BE2C (cell line): Measurements from ENCODE around the gene ADCY9.
A peak's percentile ranks its signal among the peaks of the same experiment; 100 is the strongest.

Experiments used
- DNase-seq: peaks from one replicate; pipeline ENCODE4 v3.0.0-alpha.2; 2020
- H3K27me3 ChIP-seq: fragments of 250-450 bp; sonication (Bioruptor Pico); 2 replicates; pipeline ENCODE4 v1.5.1; 2020; ENCODE audit warnings: mild to moderate bottlenecking
- H3K36me3 ChIP-seq: fragments of 250-450 bp; sonication (Bioruptor Pico); 2 replicates; pipeline ENCODE4 v1.5.1; 2020; ENCODE audit warnings: mild to moderate bottlenecking
- H3K4me1 ChIP-seq: fragments of 250-450 bp; sonication (Bioruptor Pico); 2 replicates; pipeline ENCODE4 v1.5.1; 2020
- H3K4me3 ChIP-seq: 2 replicates; pipeline ENCODE4 v1.5.1; 2011; ENCODE audit warnings: low read depth, low read length
- H3K9me3 ChIP-seq: fragments of 250-450 bp; sonication (Bioruptor Pico); 2 replicates; pipeline ENCODE4 v1.5.1; 2020
- TF ChIP-seq, protein P1 (sequence below): IDR thresholded peaks from 2 replicates; pipeline ENCODE4 v1.5.1; 2012; ENCODE audit warnings: mild to moderate bottlenecking, low read depth, low read length

Gene ADCY9

DNA sequence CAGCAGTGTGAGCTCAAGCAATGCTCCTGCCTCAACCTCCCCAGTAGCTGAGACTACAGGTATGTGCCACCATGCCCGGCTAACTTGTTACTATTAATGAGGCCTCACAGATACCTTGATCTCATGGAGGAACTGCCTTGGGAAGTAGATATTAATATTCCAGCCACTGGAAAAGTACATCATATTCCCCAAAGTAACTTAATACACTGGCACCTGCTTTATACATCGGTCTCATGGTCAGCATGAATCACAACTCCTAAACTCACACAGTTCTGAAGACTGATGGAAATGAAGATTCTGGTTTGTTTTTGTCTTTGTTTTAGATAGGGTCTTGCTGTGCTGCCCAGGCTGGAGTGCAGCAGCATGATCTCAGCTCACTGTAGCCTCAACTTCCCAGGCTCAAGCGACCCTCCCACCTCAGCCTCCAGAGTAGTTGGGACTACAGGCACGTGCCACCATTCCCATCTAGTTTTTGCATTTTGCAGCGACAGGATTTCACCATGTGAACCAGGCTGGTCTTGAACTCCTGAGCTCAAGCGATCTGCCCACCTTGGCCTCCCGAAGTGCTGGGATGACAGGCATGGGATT is 28.2 kb downstream of the ADCY9 start:
- H3K9me3 ChIP-seq, result no peaks in the 10 kb centered on the region
- peaks cover 4% of the 10 kb centered on the region for H3K4me1 ChIP-seq
- no peak for DNase-seq
- TF ChIP-seq, protein P1, sequence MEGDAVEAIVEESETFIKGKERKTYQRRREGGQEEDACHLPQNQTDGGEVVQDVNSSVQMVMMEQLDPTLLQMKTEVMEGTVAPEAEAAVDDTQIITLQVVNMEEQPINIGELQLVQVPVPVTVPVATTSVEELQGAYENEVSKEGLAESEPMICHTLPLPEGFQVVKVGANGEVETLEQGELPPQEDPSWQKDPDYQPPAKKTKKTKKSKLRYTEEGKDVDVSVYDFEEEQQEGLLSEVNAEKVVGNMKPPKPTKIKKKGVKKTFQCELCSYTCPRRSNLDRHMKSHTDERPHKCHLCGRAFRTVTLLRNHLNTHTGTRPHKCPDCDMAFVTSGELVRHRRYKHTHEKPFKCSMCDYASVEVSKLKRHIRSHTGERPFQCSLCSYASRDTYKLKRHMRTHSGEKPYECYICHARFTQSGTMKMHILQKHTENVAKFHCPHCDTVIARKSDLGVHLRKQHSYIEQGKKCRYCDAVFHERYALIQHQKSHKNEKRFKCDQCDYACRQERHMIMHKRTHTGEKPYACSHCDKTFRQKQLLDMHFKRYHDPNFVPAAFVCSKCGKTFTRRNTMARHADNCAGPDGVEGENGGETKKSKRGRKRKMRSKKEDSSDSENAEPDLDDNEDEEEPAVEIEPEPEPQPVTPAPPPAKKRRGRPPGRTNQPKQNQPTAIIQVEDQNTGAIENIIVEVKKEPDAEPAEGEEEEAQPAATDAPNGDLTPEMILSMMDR, result no peak
- H3K27me3 ChIP-seq, result no peaks in the 10 kb centered on the region
- H3K36me3 ChIP-seq, result peaks cover 4% of the 10 kb centered on the region; the same call in 1 of the 2 replicates
- no peak overlapping the region for H3K4me3 ChIP-seq

DNA sequence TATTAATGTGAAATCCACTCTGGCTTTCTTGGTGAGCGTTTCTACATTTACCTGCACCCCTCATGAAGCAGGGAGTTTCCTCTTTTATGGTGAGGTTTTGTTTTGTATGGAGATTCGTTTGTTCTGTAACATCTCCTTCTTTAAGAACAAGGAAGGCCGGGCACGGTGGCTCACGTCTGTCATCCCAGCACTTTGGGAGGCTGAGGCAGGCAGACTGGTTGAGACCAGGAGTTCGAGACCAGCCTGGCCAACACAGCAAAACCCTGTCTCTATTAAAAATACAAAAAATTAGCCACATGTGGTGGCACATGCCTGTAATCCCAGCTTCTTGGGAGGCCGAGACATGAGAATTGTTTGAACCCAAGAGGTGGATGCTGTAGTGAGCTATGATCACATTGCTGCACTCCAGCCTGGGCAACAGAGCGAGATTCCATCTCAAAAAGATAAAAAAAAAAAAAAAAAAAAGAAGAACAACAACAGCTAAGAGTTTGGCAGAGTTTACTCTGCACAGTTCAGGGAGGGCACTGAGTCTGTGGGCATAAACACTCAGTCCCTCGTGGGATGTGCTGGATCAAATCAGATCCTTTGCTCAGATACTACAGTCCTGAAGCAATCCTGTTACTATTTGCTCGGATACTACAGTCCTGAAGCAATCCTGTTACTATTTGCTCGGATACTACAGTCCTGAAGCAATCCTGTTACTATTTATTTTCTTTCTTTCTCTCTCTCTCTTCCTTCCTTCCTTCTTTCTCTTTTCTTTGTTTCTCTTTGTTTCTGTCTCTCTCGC is 28.9 kb downstream of the ADCY9 start:
- no peak for DNase-seq
- Histone ChIP-seq H3K36me3 (peaks cover 4% of the 10 kb centered on the region; the same call in 1 of the 2 replicates), H3K27me3 (no peaks in the 10 kb centered on the region), H3K4me1 (no peaks in the 10 kb centered on the region; the same call in 1 of the 2 replicates), H3K9me3 (no peaks in the 10 kb centered on the region; the same call in 1 of the 2 replicates), H3K4me3 (no peak overlapping the region)
- TF ChIP-seq, protein P1, result no peak

DNA sequence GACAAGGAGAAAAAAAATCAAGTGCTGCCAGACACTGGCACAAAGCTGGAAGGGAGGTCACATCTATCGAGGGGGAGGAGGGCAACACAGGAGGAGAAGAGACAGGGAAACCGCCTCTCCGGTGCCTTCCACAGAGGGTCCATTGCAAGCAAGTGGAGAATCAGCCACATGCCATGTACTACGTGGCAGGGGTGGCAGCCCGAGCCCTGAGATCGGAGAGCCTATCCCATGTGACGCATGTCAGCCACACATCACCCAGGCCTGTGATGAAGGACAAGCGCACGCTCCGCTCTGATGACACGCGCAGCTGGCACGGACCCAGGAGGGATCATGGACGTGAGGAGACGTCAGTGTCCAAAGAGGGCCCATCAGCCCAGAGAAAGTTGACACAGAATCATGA is 30.1 kb downstream of the ADCY9 start:
- no peak overlapping the region for H3K4me3 ChIP-seq
- H3K9me3 ChIP-seq, result no peaks in the 10 kb centered on the region; the same call in 1 of the 2 replicates
- peaks cover 4% of the 10 kb centered on the region; the same call in 1 of the 2 replicates for H3K36me3 ChIP-seq
- H3K27me3 ChIP-seq, result no peaks in the 10 kb centered on the region
- DNase-seq, result peak; percentile 68
- H3K4me1 ChIP-seq, result no peaks in the 10 kb centered on the region; the same call in 1 of the 2 replicates
- TF ChIP-seq, protein P1, result no peak

DNA sequence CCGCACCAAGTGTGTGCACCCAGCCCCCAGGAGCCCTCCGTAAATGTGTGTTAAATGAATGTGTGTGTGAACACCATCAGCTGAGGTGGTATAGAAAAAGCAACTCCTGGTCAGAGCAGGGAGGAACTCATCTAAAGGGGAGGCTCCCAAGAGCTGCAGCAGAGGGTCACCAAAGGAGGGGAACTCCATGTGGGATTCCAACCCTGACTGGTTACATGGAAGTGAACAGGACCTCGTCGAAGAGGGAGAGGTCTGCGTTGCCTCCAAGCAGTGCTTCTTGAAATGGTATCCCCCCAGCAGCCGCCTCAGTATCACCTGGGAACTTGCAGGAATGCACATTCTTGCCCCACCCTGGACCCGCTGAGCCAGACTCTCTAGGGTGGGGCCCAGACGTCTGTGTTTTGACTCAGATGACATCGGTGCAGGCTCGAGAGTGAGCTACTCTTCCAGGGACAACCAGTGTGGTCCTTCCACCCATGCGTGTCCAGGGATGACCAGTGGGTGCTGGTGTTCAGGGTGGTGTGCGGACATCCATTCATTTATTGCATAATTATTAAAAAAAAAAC is 30.8 kb downstream of the ADCY9 start:
- H3K27me3 ChIP-seq, result no peaks in the 10 kb centered on the region
- peaks cover 4% of the 10 kb centered on the region; the same call in 1 of the 2 replicates for H3K36me3 ChIP-seq
- DNase-seq, result no peak
- no peaks in the 10 kb centered on the region; the same call in 1 of the 2 replicates for H3K9me3 ChIP-seq
- H3K4me3 ChIP-seq, result no peak overlapping the region
- TF ChIP-seq, protein P1, result no peak
- H3K4me1 ChIP-seq, result no peaks in the 10 kb centered on the region; the same call in 1 of the 2 replicates

DNA sequence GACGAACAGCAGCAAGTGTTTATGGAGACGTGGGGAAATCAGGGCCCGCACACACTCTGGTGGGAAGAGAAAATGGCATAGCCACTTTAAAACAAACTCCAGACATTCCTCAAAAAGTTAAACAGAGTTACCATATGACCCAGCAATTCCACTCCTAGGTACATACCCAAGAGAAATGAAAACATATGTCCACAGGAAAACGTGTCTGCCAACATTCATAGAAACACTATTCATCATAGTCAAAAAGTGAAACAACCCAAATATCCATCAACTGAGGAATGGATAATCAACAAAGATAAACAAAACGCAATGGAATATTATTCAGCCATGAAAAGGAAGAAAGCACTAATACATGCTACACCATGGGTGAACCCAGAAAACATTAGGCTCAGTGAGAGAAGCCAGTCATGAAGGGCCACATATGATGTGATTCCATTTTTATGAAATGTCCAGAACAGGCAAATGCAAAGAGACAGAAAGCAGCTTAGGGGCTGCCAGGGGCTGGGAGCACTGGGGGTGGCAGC is 32.8 kb downstream of the ADCY9 start:
- no peak for DNase-seq
- H3K36me3 ChIP-seq, result peaks cover 4% of the 10 kb centered on the region; the same call in 1 of the 2 replicates
- H3K9me3 ChIP-seq, result no peaks in the 10 kb centered on the region; the same call in 1 of the 2 replicates
- no peaks in the 10 kb centered on the region; the same call in 1 of the 2 replicates for H3K4me1 ChIP-seq
- TF ChIP-seq, protein P1, result no peak
- no peak overlapping the region for H3K4me3 ChIP-seq
- H3K27me3 ChIP-seq, result no peaks in the 10 kb centered on the region
